Measurements from ENCODE around the gene TP53I3. TPM values are rescaled to one million over a fixed set of nuclear protein-coding genes. Genes with fewer than 3 reads are reported as not detected.
"Not testable (repeated sequence)": the region's sequence is repeated elsewhere in the genome, so short reads cannot be mapped to it uniquely, and the experiment has no call there.

The TP53I3 gene
- polyA plus RNA-seq, 4 donors, result 48.1 to 53.1 (median 50.7) TPM

GRCh38 chr2:24058564-24059271 lies 25.9 kb downstream of the TP53I3 start:
- no peak for DNase-seq (ENCODE audit: low read depth in 4 of 4, low spot score in 3 of 4)

- no peak for DNase-seq (ENCODE audit: low read depth in 4 of 4, low spot score in 3 of 4)
Measured at GRCh38 chr2:24055750-24056149, 28.9 kb downstream of the TP53I3 start.

- no peak for DNase-seq (ENCODE audit: low read depth in 4 of 4, low spot score in 3 of 4)
Measured at GRCh38 chr2:24054366-24055010, 30.1 kb downstream of the TP53I3 start.

- no peak for DNase-seq (ENCODE audit: low read depth in 4 of 4, low spot score in 3 of 4)
Measured at GRCh38 chr2:24052951-24053350, 31.7 kb downstream of the TP53I3 start.

- DNase-seq (ENCODE audit: low read depth in 4 of 4, low spot score in 3 of 4), result no peak
Measured at GRCh38 chr2:24051833-24052232, 32.8 kb downstream of the TP53I3 start.

GRCh38 chr2:24050041-24050979 lies 34.3 kb downstream of the TP53I3 start:
- DNase-seq (ENCODE audit: low read depth in 4 of 4, low spot score in 3 of 4), result no peak

DNA sequence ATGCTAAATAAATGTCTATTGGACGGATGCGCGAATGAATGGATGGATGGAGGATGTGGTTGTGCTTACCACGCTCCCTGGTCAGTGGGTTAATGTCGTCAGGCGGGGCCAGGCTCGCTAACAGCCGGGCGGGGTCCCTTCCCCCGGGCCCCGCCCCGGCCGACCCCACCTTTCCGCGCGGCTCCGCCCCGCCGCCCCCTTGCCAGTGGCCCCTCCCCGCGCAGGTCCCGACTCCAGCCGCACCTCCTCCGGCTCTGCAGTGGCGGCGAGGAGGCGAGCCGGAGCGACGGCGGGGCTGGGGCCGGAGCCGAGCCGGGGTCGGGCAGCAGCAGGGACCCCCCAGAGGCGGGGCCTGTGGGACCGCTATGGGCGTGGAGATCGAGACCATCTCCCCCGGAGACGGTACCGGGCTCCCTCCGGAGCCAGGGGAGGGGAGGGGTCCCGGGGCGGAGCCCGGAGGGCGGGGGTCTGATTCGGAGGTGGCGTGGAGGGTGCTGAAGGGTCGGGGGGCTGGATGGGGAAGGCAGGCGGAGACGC lies 35.1 kb downstream of the TP53I3 start, which contains the start of gene FKBP1B:
TSS of gene FKBP1B (plus strand) at position 257 of the 537 bp plus-strand sequence. CDS start at position 366, 109 bp downstream.
- no peak for DNase-seq (ENCODE audit: low read depth in 4 of 4, low spot score in 3 of 4)

DNA sequence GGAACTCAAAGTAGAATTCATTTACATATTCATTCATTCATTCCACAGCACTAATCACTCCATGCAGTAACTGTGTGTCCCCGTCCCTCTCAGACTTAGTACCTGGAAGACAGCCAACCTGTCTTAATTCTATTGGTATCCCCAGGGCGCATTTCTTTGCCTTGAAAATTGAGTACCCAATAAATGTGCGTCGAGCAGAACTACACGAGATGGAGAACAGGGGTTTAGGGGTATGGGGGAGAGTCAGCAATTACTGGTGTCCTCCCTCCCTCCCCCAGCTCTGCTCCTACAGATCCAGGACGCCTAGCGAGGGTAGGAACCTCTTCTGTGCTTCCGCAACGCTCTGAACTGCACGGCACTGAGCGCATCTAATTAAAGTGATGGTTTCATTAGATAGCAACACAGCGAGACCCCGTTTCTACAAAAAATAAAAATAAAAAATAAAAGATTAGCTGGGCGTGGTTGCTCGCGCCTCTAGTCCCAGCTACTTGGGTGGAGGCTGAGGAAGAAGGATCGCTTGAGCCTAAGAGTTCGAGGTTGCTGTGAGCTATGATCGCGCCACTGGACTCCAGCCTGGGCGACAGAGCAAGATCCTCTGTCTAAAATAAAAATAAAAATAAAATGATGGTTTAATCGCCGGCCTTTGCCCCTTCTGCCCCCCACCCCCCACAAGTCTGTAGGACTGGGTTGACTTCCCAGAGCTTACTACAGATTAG lies 35.7 kb downstream of the TP53I3 start:
- no peak for DNase-seq (ENCODE audit: low read depth in 4 of 4, low spot score in 3 of 4)

- no peak for DNase-seq (ENCODE audit: low read depth in 4 of 4, low spot score in 3 of 4)
Measured at GRCh38 chr2:24047703-24048033, 37.0 kb downstream of the TP53I3 start.

DNA sequence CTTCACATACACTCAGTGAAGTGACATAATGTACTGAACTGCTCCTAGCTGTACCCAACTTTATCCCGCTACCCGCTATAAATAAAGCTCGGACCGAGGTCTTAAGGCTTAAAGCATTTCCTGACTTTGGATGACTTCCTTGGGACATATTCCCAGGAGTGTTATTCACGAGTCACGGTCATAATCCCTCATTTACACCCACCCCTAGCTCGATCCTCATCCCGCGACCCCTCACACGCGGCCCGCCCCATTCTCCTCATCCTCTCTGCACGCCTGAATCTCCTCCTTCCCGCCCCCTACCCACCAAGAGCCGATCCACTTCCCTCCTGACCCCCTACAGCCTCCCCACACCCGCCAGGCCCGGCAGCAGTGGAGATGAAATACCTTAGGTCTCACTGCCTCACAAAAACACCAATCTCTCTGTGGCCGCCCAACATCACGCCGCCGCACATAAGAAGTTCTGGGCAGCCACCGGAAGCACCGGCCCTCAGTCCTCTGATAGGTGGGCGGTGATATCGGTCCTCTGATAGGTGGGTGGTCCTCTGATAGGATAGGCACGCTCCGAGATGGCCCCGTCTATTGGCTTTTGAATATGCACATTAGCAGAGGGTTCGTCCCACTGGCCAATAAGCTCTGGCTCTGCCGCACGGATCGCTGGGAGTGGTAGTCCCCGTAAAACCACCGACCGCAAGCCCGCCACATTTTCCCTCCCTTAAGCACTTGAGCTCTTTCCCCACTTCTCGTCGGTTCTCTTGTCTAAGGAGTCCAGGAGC lies 37.5 kb downstream of the TP53I3 start, which contains the start of gene WDCP:
TSS of gene WDCP (minus strand) at position 462 of the 773 bp plus-strand sequence. CDS start 7,897 bp downstream, outside the sequence.
- peak; percentile 84 to 95 (median 91) for DNase-seq (ENCODE audit: low read depth in 4 of 4, low spot score in 3 of 4)

DNA sequence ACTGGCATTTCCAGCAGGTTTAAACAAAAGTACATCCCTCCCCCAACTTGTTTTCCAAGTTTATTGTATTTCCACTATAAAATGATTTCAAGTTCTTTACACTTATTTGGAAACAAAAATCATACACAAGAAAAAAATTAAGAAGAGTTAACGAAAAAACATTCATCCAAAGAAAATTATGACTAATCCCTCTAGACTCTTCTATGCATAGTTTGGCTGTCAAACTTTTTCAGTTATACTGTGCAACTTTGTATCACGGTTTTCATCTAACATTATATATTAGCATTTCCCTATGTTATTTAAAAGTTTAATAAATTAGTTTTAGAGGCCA lies 38.1 kb downstream of the TP53I3 start:
- DNase-seq (ENCODE audit: low read depth in 4 of 4, low spot score in 3 of 4), result no peak

DNA sequence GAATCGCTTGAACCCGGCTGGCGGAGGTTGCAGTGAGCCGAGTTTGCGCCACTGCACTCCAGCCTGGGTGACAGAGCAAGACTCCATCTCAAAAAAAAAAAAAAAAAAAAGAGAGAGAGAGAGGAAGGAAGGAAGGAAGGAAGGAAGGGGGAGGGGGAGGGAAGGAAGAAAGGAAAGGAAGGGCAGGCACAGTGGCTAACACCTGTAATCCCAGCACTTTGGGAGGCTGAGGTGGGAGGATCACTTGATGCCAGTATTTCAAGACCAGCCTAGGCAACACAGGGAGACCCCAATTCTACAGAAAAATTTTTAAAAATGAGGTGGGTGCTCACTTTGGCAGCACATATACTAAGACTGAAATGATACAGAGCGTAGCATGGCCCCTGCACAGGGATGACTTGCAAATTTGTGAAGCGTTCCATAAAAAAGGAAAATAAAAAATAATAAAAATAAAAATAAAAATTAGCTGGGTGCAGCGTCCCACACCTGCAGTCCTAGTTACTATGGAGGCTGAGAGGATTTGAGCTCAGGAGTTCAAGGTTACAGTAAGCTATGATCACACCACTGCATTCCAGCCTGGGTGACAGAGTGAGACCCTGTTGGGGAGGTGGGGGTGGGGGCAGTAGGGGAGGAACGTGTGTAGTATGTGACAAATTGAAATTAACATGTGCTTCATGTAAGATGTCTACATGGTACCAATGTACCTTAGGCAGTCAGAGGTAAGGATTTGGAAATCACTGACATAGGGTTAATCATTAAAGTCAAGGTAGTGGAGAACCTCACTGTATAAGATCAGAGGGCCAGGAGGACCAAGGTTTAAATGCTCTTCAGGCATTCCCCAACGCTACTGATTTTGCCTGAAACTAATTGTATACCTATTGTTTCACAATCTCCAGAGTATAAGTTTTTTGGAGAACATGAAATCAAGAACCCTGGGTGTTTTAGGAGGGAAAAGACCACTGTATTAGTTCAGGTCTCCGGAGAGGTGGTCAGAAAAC lies 38.8 kb downstream of the TP53I3 start:
- DNase-seq (ENCODE audit: low read depth in 4 of 4, low spot score in 3 of 4), result no peak

DNA sequence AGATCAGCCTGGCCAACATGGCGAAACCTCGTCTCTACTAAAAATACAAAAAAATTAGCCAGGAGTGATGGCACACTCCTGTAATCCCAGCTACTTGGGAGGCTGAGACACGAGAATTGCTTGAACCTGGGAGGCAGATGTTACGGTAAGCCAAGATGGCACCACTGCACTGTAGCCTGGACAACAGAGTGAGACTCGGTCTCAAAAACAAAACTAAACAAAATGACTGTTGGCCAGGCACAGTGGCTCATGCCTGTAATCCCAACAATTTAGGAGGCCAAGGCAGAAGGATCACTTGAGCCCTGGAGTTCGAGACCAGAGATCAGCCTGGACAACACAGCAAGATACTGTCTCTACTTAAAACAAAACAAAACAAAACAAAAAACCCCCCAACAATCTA lies 41.5 kb downstream of the TP53I3 start:
- not testable (repeated sequence) for DNase-seq (ENCODE audit: low read depth in 4 of 4, low spot score in 3 of 4)

- no peak for DNase-seq (ENCODE audit: low read depth in 4 of 4, low spot score in 3 of 4)
Measured at GRCh38 chr2:24040511-24040910, 44.1 kb downstream of the TP53I3 start.

DNA sequence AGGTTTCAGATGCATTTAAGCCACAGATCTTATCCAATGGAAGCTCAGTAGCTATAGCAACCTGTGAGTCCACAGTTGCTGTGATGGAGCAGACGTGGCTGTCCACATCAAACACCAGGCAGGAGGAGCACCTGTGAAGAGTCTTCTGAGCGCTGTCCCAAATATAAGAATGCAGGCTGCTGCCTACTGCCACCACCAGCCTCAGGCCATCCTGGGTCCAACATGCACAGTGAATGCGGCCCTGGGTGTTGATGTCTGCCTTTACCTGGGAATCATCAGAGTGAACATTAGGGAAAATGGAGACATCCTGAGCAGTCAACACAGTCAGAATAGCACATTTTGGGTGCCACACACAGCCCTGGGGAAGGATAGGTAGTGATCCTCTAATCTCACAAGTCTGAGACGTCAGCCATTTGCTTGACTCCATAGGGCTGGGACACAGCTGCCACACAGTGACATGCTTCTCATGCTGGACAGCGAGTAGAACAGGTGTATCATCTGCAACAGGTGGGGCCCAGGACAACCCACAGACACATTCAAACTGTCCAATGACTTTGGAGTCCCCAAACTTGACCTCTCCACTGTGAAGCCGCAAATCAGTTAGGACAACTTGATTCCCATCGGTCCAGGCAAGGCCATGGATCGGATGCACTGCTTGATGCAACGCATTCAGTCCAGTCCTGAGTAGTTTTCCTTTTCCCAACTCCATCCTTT lies 45.7 kb downstream of the TP53I3 start:
- no peak for DNase-seq (ENCODE audit: low read depth in 4 of 4, low spot score in 3 of 4)
